ENCODE results near the gene JADE2. TPM values are rescaled to one million over a fixed set of nuclear protein-coding genes. Genes with fewer than 3 reads are reported as not detected.

JADE2 gene
- total and polyA plus RNA-seq, 2 experiments from 2014 or later = 14.9 to 35.4 TPM

DNA sequence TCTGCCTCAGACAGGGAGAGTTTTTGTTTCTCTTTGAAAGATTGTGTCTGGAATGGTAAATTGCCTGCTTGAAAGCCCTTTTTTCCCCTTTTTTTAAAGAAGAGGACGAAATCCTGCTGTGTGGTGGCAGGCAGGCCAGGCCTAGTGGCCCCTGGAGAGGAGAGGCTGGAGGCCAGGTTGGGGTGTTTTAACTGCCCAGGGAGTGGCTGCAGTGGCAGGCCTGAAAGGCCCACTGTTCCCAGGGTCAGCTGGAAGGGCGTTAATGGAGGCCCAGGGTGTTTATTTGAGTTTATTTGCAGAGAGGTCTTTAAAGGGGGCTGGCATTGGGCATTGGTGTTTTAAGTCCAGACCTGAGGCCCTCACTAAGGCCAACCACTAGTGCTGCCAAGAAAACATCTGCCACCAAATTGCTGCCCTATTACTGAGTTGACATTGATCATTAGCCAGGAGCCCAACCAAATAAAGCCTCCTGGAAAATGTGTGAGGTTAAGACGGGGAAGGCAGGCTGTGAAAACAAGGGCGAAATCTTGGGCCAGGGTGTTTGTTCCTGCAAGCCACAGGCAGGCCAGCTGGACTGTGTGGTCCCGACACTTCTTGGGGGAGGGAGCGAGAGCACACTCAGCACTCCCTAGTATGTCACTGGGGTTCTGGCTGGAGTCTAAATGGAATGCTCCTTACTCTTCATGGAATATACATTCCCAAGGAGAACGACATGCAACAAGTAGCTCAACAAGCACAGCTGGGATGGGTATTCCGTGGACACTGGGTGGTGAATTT, 5.0 kb downstream of the JADE2 start:
- Histone ChIP-seq H3K9me3 (ENCODE audit: low read depth) (no peaks in the 10 kb centered on the region), H3K9me2 (replicated peaks; ENCODE audit: insufficient read depth) (no peaks in the 10 kb centered on the region), H3K4me3 (no peak overlapping the region), H3K4me2 (peak overlapping the region; percentile 94), H2AFZ (no peak overlapping the region), H3K4me1 (ENCODE audit: insufficient read depth) (peaks cover 42% of the 10 kb centered on the region), H3K27me3 (no peaks in the 10 kb centered on the region), H3K27ac (peak overlapping the region; percentile 65), H3K36me3 (replicated peaks; ENCODE audit: insufficient read depth, low read depth) (no peaks in the 10 kb centered on the region), H4K20me1 (ENCODE audit: insufficient read depth, poor library complexity, severe bottlenecking) (peaks cover 69% of the 10 kb centered on the region), H3K79me2 (peaks cover 84% of the 10 kb centered on the region)
- WGBS (ENCODE audit: low lambda C conversion rate, missing lambda C conversion rate) = 78% methylated on average over 8 of the region's 8 CpGs
- DNase-seq (ENCODE audit: low spot score) = no peak
- TF ChIP-seq, protein P1, sequence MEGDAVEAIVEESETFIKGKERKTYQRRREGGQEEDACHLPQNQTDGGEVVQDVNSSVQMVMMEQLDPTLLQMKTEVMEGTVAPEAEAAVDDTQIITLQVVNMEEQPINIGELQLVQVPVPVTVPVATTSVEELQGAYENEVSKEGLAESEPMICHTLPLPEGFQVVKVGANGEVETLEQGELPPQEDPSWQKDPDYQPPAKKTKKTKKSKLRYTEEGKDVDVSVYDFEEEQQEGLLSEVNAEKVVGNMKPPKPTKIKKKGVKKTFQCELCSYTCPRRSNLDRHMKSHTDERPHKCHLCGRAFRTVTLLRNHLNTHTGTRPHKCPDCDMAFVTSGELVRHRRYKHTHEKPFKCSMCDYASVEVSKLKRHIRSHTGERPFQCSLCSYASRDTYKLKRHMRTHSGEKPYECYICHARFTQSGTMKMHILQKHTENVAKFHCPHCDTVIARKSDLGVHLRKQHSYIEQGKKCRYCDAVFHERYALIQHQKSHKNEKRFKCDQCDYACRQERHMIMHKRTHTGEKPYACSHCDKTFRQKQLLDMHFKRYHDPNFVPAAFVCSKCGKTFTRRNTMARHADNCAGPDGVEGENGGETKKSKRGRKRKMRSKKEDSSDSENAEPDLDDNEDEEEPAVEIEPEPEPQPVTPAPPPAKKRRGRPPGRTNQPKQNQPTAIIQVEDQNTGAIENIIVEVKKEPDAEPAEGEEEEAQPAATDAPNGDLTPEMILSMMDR (IDR thresholded peaks at IDR 0.05; ENCODE audit: poor library complexity) = no peak
- TF ChIP-seq EZH2 (IDR thresholded peaks at IDR 0.05; ENCODE audit: borderline replicate concordance) (no peak), EZH2phosphoT487 (IDR thresholded peaks at IDR 0.05; ENCODE audit: low read depth, severe bottlenecking, unreplicated experiment) (no peak)

DNA sequence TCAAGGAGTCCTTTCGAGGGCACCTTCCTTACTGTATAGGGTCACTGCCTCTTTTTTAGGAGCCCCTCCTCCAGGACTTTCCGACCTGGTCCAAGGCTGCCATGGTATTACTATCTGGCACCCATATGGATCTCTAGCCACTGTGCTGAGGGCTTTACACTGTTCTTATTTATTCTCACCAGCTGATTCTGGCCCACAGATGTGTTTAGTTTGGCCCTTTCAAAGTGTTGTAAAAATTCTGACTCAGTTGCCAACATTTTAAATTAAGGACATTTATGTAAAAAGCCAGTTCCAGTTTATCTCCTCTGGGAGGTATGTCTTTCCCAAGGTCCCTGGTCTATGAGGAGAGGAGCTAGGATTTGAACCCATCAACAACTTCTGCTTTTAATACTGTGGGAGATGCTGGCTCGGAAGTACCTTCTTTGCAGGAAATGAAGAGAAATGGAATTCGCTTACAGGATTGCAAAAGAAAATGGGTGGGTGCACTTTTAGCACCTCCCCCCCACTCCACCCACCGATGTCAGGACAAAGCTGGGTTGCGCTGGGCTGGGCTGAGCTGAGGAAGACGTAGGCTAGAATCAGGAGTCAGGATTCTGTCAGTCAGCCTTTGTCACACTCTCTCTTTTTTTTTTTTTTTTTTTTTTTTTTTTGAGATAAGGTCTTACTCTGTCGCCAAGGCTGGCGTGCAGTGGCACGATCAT, 7.8 kb downstream of the JADE2 start:
- WGBS (ENCODE audit: low lambda C conversion rate, missing lambda C conversion rate) = 87% methylated on average over 10 of the region's 10 CpGs
- Histone ChIP-seq H3K9me2 (replicated peaks; ENCODE audit: insufficient read depth) (no peaks in the 10 kb centered on the region), H4K20me1 (ENCODE audit: insufficient read depth, poor library complexity, severe bottlenecking) (peaks cover 88% of the 10 kb centered on the region), H3K4me3 (no peak overlapping the region), H3K4me2 (no peak overlapping the region), H3K4me1 (ENCODE audit: insufficient read depth) (peaks cover 37% of the 10 kb centered on the region), H3K9me3 (ENCODE audit: low read depth) (no peaks in the 10 kb centered on the region), H3K36me3 (replicated peaks; ENCODE audit: insufficient read depth, low read depth) (no peaks in the 10 kb centered on the region), H3K27ac (no peak overlapping the region), H3K27me3 (no peaks in the 10 kb centered on the region), H2AFZ (no peak overlapping the region), H3K79me2 (peaks cover 91% of the 10 kb centered on the region)
- TF ChIP-seq, protein P1 (IDR thresholded peaks at IDR 0.05; ENCODE audit: poor library complexity) = no peak
- TF ChIP-seq EZH2 (IDR thresholded peaks at IDR 0.05; ENCODE audit: borderline replicate concordance) (no peak), EZH2phosphoT487 (IDR thresholded peaks at IDR 0.05; ENCODE audit: low read depth, severe bottlenecking, unreplicated experiment) (no peak)
- no peak for DNase-seq (ENCODE audit: low spot score)

DNA sequence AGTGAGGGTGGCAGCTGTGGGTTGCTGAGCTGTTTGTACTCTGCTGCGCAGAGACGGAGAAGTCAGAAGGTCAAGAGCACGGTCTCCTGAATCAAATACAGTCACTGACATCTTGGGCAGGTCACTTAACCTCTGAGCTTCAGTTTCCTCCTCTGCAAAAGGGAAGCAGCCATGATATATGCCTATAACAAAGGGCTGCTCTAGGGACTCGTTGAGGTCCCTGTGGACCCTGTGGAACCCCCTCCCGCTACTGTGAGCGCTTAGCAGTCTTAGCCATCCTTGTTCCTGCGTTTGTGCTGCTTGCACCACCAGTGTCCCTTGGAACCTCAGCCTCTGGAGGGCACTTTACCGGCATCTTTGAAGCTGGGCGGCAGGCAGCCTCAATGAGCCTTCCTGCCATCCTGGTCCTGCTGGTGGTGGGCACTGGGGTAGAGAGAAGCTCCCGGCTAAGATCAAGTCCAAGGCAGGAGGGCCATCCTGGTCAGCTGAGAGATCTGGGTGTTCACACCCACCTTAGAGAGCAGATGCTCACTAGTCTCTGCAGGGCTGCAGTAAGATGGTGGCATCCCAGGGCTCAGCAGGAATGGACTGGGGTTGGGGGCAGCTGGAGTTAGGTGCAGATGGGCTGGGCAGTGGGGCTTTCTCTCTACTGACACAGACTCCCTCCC, 8.7 kb downstream of the JADE2 start:
- Histone ChIP-seq H3K4me2 (no peak overlapping the region), H3K79me2 (peaks cover 82% of the 10 kb centered on the region), H3K36me3 (replicated peaks; ENCODE audit: insufficient read depth, low read depth) (no peaks in the 10 kb centered on the region), H4K20me1 (ENCODE audit: insufficient read depth, poor library complexity, severe bottlenecking) (peaks cover 79% of the 10 kb centered on the region), H3K27ac (no peak overlapping the region), H3K4me1 (ENCODE audit: insufficient read depth) (peaks cover 28% of the 10 kb centered on the region), H2AFZ (no peak overlapping the region), H3K9me3 (ENCODE audit: low read depth) (no peaks in the 10 kb centered on the region), H3K4me3 (no peak overlapping the region), H3K9me2 (replicated peaks; ENCODE audit: insufficient read depth) (no peaks in the 10 kb centered on the region), H3K27me3 (no peaks in the 10 kb centered on the region)
- TF ChIP-seq EZH2phosphoT487 (IDR thresholded peaks at IDR 0.05; ENCODE audit: low read depth, severe bottlenecking, unreplicated experiment) = no peak
- no peak for DNase-seq (ENCODE audit: low spot score)
- WGBS (ENCODE audit: low lambda C conversion rate, missing lambda C conversion rate) = 89% methylated on average over 10 of the region's 10 CpGs
